ENCODE results near the gene TCF4.

The TCF4 gene

DNA sequence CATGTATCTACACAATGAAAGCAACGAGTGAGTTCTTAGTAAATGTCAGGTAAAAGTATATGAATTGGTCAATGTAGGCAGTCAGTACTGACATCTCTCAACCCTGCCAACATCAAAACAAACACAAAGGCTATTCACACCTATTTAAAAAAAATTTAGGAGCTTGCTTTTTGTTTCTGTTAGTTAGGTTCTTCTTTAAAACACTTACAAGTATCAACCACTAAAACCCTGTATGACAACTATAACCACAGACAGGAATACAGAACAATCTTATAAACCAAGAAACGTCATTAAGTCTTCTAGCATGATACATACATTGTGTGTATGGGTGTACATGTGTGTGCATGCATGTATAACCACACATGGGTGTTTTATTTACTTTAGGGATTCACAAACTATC, 131.0 kb downstream of the TCF4 start:
- no peaks in the 10 kb centered on the region for H3K9me3 ChIP-seq (ENCODE audit: control insufficient read depth, low read length)
- no peaks in the 10 kb centered on the region for H3K27me3 ChIP-seq (ENCODE audit: control insufficient read depth, insufficient read depth, low read length)
- no peak overlapping the region for H3K9ac ChIP-seq (ENCODE audit: low read length)
- no peaks in the 10 kb centered on the region for H3K36me3 ChIP-seq (ENCODE audit: control insufficient read depth, insufficient read depth, low read length)
- no peak overlapping the region for H3K4me3 ChIP-seq (ENCODE audit: low read length)
- no peaks in the 10 kb centered on the region for H3K4me1 ChIP-seq (ENCODE audit: control insufficient read depth, insufficient read depth, low read length)

- no peak overlapping the region for H3K9ac ChIP-seq (ENCODE audit: low read length)
These were observed 132.1 kb downstream of the TCF4 start for GRCh38 chr18:55455938-55456337.

DNA sequence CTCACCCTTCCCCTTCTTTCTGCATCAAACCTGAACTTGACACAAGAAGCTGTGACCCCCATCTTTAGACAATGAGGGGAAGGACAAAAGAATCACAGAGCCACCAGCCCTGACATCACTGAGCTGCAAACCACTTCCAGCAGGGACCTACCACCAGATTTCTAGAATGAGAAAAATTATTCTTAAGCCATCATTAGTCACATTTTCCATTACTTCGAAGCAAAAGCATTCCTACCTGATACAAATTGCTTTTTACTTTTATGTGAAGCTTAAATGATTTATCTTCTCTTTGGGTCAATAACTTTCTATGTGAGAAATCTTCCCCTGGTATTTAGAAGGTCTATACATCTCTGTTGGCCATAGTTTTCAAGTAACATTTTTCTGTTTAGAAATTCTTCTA, 134.8 kb downstream of the TCF4 start:
- Histone ChIP-seq H3K36me3 (ENCODE audit: control insufficient read depth, insufficient read depth, low read length) (no peaks in the 10 kb centered on the region), H3K4me1 (ENCODE audit: control insufficient read depth, insufficient read depth, low read length) (no peaks in the 10 kb centered on the region)

More at GRCh38 chr18:55455938-55456337, 132.1 kb downstream of the TCF4 start:
- Histone ChIP-seq H3K4me1 (ENCODE audit: control insufficient read depth, insufficient read depth, low read length) (no peaks in the 10 kb centered on the region), H3K36me3 (ENCODE audit: control insufficient read depth, insufficient read depth, low read length) (no peaks in the 10 kb centered on the region), H3K27me3 (ENCODE audit: control insufficient read depth, insufficient read depth, low read length) (no peaks in the 10 kb centered on the region), H3K9me3 (ENCODE audit: control insufficient read depth, low read length) (no peaks in the 10 kb centered on the region), H3K4me3 (ENCODE audit: low read length) (no peak overlapping the region)

DNA sequence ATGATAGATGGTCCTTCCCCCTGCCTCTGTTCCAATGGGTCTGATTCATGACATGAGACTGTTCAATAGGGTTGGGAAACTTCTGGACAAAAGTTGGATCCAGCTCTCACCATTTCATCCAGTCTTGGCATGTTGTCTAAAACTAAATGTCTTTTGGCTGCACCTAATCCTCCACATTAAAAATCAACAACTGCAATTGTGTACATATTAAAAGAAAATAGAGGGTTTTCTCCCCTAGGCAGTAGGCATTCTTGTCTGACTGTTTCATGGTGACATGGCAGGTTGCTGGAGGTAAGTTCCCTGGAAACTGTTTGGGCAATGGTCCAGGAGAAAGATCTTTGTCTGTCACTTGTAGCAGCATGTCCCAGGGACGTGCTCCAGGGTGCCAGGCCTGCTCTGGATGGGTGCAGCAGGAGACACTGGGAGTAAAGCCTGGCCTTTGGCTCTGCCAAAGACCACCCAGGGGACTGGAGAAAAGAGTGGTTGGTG, 135.8 kb downstream of the TCF4 start:
- Histone ChIP-seq H3K27me3 (ENCODE audit: control insufficient read depth, insufficient read depth, low read length) (no peaks in the 10 kb centered on the region), H3K9me3 (ENCODE audit: control insufficient read depth, low read length) (no peaks in the 10 kb centered on the region), H3K4me1 (ENCODE audit: control insufficient read depth, insufficient read depth, low read length) (no peaks in the 10 kb centered on the region), H3K36me3 (ENCODE audit: control insufficient read depth, insufficient read depth, low read length) (no peaks in the 10 kb centered on the region), H3K9ac (ENCODE audit: low read length) (no peak overlapping the region), H3K4me3 (ENCODE audit: low read length) (no peak overlapping the region)

More for the DNA sequence above, 134.8 kb downstream of the TCF4 start:
- Histone ChIP-seq H3K27me3 (ENCODE audit: control insufficient read depth, insufficient read depth, low read length) (no peaks in the 10 kb centered on the region), H3K9me3 (ENCODE audit: control insufficient read depth, low read length) (no peaks in the 10 kb centered on the region), H3K9ac (ENCODE audit: low read length) (no peak overlapping the region), H3K4me3 (ENCODE audit: low read length) (no peak overlapping the region)

- Histone ChIP-seq H3K4me1 (ENCODE audit: control insufficient read depth, insufficient read depth, low read length) (no peaks in the 10 kb centered on the region), H3K36me3 (ENCODE audit: control insufficient read depth, insufficient read depth, low read length) (no peaks in the 10 kb centered on the region), H3K9ac (ENCODE audit: low read length) (no peak overlapping the region), H3K4me3 (ENCODE audit: low read length) (no peak overlapping the region), H3K9me3 (ENCODE audit: control insufficient read depth, low read length) (no peaks in the 10 kb centered on the region), H3K27me3 (ENCODE audit: control insufficient read depth, insufficient read depth, low read length) (no peaks in the 10 kb centered on the region)
These were observed 138.4 kb downstream of the TCF4 start for GRCh38 chr18:55449412-55450140.

GRCh38 chr18:55448420-55448819, 139.6 kb downstream of the TCF4 start:
- H3K4me1 ChIP-seq (ENCODE audit: control insufficient read depth, insufficient read depth, low read length): no peaks in the 10 kb centered on the region
- no peak overlapping the region for H3K9ac ChIP-seq (ENCODE audit: low read length)
- no peak overlapping the region for H3K4me3 ChIP-seq (ENCODE audit: low read length)
- H3K9me3 ChIP-seq (ENCODE audit: control insufficient read depth, low read length): no peaks in the 10 kb centered on the region
- no peaks in the 10 kb centered on the region for H3K36me3 ChIP-seq (ENCODE audit: control insufficient read depth, insufficient read depth, low read length)
- H3K27me3 ChIP-seq (ENCODE audit: control insufficient read depth, insufficient read depth, low read length): no peaks in the 10 kb centered on the region

DNA sequence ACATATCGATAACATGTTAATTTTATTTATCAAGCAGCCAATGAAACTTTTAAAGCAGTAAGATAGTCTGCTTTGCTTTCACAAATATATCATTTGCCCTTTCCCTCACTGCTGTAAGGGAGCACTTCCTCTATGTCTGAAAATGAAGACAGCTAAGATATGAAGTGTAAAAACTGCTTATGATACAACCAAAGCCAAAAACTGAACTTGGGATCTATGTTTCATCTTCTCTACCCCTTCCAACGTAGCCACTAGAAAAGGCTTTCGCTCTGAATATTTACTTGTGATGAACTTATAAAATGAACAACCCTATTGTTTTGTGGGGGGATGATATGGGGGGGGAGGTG, 140.3 kb downstream of the TCF4 start:
- Histone ChIP-seq H3K9ac (ENCODE audit: low read length) (no peak overlapping the region), H3K9me3 (ENCODE audit: control insufficient read depth, low read length) (no peaks in the 10 kb centered on the region), H3K4me3 (ENCODE audit: low read length) (no peak overlapping the region), H3K4me1 (ENCODE audit: control insufficient read depth, insufficient read depth, low read length) (no peaks in the 10 kb centered on the region), H3K36me3 (ENCODE audit: control insufficient read depth, insufficient read depth, low read length) (no peaks in the 10 kb centered on the region), H3K27me3 (ENCODE audit: control insufficient read depth, insufficient read depth, low read length) (no peaks in the 10 kb centered on the region)

DNA sequence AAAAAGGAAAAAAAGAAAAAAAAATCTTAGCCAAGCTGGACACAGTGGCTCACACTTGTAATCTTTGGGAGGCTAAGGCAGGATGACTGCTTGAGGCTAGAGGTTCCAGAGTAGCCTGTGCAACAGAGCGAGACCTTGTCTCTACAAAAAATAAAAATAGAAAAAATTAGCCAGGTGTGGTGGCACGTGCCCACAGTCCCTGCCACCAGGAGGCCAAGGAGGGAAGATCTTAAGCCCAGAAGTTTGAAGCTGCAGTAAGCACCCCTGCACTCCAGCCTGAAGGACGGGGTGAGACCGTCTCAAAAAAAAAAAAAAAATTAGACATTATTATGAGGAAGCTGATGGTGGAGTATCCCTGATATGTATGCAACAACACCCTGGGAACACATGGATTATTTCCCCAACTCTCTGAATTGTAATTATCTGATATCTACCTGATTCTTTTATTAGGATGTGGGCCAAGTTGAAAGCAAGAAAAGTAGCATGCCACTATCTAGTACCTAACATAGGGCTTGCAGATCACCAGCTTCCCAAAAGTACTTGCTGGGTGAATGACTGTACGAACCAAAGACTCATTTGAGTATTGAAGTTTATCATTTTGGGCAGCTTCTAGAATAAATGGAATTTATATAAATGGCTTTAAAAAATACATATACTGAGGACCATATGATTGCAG, 140.9 kb downstream of the TCF4 start:
- Histone ChIP-seq H3K36me3 (ENCODE audit: control insufficient read depth, insufficient read depth, low read length) (no peaks in the 10 kb centered on the region), H3K9me3 (ENCODE audit: control insufficient read depth, low read length) (no peaks in the 10 kb centered on the region), H3K27me3 (ENCODE audit: control insufficient read depth, insufficient read depth, low read length) (no peaks in the 10 kb centered on the region), H3K4me1 (ENCODE audit: control insufficient read depth, insufficient read depth, low read length) (no peaks in the 10 kb centered on the region), H3K4me3 (ENCODE audit: low read length) (no peak overlapping the region), H3K9ac (ENCODE audit: low read length) (no peak overlapping the region)

DNA sequence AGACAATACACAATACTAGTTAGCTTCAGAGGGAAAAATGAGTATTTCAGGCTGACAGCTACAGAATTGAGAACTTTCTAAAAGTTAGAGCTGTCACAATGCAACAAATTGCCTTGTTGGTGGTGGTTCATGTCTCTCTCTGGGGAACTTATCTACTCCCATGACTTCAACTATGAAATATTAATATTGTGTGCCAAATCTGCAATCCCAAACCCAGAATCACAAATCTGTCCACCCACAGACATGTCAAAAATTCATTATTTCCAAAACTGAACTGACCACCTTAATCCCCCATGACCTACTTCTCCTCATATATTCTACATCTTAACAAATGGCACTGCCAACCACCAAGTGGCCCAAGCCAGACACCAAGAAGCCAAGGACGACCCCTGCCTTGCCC, 143.5 kb downstream of the TCF4 start:
- no peaks in the 10 kb centered on the region for H3K36me3 ChIP-seq (ENCODE audit: control insufficient read depth, insufficient read depth, low read length)
- no peak overlapping the region for H3K9ac ChIP-seq (ENCODE audit: low read length)
- no peaks in the 10 kb centered on the region for H3K27me3 ChIP-seq (ENCODE audit: control insufficient read depth, insufficient read depth, low read length)
- H3K4me3 ChIP-seq (ENCODE audit: low read length): no peak overlapping the region
- H3K9me3 ChIP-seq (ENCODE audit: control insufficient read depth, low read length): no peaks in the 10 kb centered on the region
- H3K4me1 ChIP-seq (ENCODE audit: control insufficient read depth, insufficient read depth, low read length): no peaks in the 10 kb centered on the region

DNA sequence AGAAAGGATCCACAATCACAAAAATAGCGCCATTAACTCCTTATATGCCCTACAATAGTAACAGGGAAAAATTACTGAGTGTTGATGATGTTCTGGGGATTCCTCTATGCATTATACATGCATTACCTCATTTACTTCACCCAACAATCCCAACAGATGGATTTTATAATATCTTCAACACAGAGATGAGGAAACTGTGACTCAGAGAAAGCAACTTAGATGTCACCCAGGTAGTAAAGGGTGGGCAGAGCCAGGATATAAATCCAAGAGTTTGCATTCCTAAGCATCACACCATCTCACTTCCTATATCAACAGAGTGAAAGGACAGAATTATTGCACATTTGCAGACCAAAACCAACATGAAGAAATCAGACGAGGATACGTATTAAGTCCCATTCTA, 144.2 kb downstream of the TCF4 start:
- Histone ChIP-seq H3K4me1 (ENCODE audit: control insufficient read depth, insufficient read depth, low read length) (no peaks in the 10 kb centered on the region), H3K9me3 (ENCODE audit: control insufficient read depth, low read length) (no peaks in the 10 kb centered on the region), H3K9ac (ENCODE audit: low read length) (no peak overlapping the region), H3K36me3 (ENCODE audit: control insufficient read depth, insufficient read depth, low read length) (no peaks in the 10 kb centered on the region), H3K27me3 (ENCODE audit: control insufficient read depth, insufficient read depth, low read length) (no peaks in the 10 kb centered on the region), H3K4me3 (ENCODE audit: low read length) (no peak overlapping the region)

DNA sequence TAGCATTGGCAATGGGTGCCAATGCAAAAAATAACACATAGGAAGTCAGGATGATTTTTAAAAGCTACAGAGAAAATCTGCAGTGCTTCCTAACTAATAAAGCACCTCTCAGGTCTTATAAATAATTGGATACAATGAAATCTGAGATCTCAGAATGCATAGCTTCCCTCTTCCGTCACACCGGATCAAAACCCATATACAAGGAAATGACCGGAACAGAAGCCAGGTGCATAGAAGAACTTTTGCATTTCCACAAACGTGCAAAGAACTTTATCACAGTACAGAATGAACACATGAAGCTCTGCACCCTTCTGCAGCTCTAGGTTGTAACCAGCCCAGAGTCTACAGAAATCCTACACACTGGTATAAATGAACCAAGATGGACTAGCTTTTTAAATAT, 145.4 kb downstream of the TCF4 start:
- H3K4me1 ChIP-seq (ENCODE audit: control insufficient read depth, insufficient read depth, low read length): no peaks in the 10 kb centered on the region
- no peak overlapping the region for H3K9ac ChIP-seq (ENCODE audit: low read length)
- no peaks in the 10 kb centered on the region for H3K36me3 ChIP-seq (ENCODE audit: control insufficient read depth, insufficient read depth, low read length)
- H3K4me3 ChIP-seq (ENCODE audit: low read length): no peak overlapping the region
- no peaks in the 10 kb centered on the region for H3K9me3 ChIP-seq (ENCODE audit: control insufficient read depth, low read length)
- no peaks in the 10 kb centered on the region for H3K27me3 ChIP-seq (ENCODE audit: control insufficient read depth, insufficient read depth, low read length)

DNA sequence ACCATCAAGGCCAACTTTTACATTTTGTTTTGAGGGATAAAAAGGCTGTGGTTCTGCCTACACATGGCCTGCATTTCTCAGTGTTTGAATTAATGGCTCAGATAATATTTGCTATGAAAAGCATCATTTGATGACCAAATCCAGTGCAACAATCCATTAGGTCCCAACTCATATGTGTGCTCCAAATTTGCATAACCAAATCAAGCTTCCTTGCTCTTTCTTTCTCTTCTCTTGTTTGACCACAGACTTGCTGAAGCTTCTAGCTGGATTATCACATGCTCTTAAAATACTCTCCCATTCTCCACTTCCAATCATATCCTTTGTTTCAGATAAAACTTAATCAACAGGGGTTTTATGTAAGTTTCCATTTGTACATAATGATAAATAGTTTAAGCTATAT, 147.0 kb downstream of the TCF4 start:
- no peaks in the 10 kb centered on the region for H3K36me3 ChIP-seq (ENCODE audit: control insufficient read depth, insufficient read depth, low read length)
- H3K9me3 ChIP-seq (ENCODE audit: control insufficient read depth, low read length): no peaks in the 10 kb centered on the region
- no peaks in the 10 kb centered on the region for H3K4me1 ChIP-seq (ENCODE audit: control insufficient read depth, insufficient read depth, low read length)
- H3K9ac ChIP-seq (ENCODE audit: low read length): no peak overlapping the region
- no peaks in the 10 kb centered on the region for H3K27me3 ChIP-seq (ENCODE audit: control insufficient read depth, insufficient read depth, low read length)
- no peak overlapping the region for H3K4me3 ChIP-seq (ENCODE audit: low read length)

Measured in mucosa of stomach (tissue), 1 donor.